Stimulated activated CD8-positive, alpha-beta memory T cell treated with anti-CD3 and anti-CD28 coated beads, Interleukin-4, amount 100 ng/mL, for 24 hours (primary cell): ENCODE measurements around the gene MMP21.

Source experiments
- DNase-seq: peaks from one replicate; pipeline ENCODE4 v3.0.0-alpha.2; 2020; ENCODE audit warnings: low read depth

MMP21 gene

DNA sequence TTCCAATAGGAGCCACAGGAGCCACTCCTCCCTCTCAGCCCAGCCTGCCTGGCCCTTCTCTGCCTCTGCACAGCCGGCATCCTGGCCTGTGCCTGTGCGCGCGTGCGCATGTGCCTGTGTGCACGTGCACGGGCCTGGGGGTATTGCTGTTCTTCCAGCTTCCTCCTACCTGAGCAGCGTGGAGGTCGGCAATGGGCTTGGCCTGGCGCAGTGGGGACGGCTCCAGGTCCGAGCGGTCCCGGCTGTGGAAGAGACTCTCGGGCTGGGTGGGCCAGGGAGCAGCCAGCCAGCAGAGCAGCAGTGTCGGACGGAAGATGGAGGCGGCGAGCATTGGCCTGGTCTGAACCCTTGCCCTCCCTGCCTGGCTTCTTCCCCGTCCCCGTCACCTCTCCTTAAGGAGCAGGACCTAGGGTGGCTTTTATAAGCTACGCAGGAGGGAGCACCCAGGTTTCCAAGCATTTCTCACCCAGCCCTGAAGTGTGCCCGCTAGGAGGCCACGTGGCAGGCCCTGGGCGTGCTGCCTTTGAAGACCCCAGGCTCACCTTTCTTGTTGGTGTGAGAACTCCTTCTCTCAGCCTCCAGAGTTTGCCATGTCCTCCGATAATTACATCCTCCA, at the start of gene MMP21:
Gene MMP21 (minus strand): TSS at position 331 of the 616 bp plus-strand sequence. CDS start 0 bp downstream, at position 331.
- DNase-seq: no peak

GRCh38 chr10:125824736-125825135, 49.1 kb upstream of the MMP21 start:
- DNase-seq: no peak

GRCh38 chr10:125823663-125824251, 48.1 kb upstream of the MMP21 start:
- DNase-seq: no peak

DNA sequence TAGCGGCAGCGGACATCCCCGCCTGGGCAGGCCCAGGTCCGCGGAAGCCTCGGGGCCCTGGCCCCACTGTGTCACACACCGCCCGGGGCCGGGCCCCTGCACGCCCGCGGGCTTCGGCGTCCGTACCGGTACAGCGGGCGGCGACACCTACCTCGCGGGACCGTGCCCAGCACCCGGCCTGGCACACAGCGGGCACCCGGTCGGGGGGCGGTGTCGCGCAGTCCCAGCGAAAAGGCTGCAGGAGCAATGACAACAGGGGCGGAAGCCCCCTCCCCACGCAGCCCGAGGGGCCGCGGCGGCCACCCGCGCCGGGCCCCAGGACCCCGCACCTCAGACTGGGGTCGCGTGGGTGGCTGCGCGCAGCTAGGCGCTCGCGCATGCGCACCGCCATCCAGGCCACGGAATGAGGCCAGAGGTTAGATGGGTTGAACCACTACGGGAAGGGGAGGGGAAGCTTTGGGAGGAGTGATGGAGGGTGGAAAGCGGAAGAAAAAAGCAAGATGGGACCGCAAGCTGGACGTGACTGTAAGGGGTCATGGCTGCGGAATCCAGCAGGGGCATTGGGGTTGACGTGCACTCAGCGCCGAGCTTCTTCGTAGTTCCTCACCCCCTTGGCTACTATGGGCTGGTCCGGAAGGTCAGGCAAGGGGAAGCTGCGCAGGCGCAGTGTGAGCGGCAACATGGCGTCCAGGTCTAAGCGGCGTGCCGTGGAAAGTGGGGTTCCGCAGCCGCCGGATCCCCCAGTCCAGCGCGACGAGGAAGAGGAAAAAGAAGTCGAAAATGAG, 47.4 kb upstream of the MMP21 start, which contains the start of the genes BCCIP and UROS:
Gene BCCIP (plus strand): TSS at position 669 of the 785 bp plus-strand sequence. CDS start 12 bp downstream, at position 681.
Gene UROS (minus strand): TSS at position 381 of the 785 bp plus-strand sequence. CDS start 6,759 bp downstream, outside the sequence.
- DNase-seq: peak; percentile 85

- DNase-seq: no peak
Observed at GRCh38 chr10:125820701-125821100, 45.1 kb upstream of the MMP21 start.

DNA sequence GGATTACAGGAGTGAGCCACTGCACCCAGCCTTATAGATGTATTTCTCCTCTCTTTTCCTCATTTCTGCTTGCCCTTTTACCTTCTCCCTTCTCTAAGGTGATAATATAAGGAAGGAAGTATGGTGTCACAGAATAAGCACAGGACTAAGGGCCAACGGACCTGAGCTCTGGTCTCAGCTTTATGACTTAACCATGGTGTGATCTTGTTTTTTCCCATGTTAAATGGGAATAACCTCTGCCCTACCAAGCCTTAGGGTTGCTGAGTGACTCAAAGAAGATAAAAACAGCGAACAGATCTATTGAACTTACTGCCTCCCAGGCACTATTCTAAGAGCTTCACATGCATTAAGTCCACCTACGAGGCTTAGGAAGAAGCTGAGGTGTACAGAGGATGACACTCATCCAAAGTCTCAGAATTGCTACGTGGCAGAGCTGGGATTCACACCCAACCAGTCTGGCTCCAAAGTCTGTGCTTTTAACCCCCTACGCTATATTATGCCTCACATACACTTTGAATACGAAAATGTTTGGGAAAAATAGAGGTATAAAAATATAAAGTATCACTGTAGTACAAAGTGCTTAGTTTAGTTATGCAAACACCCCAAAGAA, 41.8 kb upstream of the MMP21 start:
- DNase-seq: no peak

DNA sequence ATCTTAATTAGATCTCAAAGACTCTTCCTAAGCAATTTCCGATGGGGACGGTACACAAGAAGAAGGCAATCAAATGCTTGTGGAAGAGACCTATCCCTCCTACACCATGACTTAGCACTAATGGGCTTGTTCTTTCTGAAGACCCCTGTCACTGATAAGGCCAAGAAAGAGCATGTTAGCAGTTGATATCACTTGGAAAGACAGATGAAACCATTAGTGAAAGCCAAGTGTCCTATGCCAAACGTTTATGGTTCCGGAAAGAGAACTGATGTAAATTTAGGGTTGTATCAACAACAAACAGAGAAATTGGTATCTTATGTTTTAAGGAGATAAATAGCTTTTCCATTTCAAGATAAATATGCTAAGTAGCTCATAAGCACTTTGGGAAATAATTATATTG, 40.9 kb upstream of the MMP21 start:
- DNase-seq: no peak

DNA sequence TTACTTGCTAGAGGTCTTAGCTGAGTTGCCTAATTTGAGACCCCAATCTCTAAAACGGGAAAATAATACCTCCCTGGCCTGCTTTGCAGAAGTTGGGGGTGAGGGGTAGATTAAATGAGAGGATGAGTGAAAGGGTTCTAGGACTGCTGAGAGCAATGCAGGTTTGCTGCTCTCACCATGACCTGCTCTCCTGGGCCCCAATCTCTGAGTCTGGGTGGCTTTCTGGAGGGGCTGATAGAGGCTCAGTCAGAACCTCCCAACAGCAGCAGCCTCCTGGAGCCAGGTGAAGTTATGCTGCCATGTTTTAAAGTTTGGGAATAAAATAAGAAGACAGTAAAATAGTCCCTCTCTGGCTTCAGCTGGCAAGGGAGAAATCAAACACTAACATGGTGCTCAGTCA, 40.1 kb upstream of the MMP21 start:
- DNase-seq: no peak

- DNase-seq: no peak
Observed at GRCh38 chr10:125812128-125812750, 36.6 kb upstream of the MMP21 start.

DNA sequence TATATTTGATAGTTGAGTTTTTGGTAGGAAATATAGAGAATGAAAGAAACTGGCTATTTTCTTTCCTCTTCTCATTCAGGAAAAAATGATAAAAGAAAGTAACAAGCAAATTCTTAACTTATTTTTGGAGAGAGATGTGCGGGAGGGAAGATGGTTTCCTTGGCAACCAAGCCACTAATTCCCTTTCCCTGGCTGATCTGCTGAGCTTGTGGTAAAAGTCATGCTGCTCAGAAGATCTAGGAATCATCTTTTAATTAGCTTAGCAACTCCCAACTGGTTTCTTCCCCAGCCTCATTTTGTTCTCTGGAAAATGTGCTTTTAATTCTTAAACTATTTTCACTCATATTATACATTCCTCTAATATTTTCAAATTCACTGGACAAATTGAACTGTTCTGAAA, 35.6 kb upstream of the MMP21 start:
- no peak for DNase-seq

DNA sequence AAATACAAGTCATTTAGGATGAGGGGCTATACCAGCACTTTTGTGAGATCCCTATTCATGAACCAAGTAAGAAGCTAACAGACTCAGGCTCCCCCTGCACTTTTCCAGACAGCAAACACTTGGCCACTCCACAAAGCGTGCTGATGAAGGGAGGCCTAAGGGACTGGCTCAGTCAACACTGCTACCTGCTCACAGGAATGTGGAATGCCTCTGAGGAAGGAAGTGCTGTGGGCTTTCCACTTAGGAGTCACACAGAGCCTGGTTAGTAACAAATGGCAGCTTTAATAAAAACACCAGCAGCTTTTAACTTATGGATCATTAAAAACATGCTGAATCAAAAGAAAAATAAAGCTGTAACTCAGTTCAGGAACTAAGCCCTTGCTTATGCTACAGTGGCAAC, 32.4 kb upstream of the MMP21 start:
- DNase-seq: no peak

DNA sequence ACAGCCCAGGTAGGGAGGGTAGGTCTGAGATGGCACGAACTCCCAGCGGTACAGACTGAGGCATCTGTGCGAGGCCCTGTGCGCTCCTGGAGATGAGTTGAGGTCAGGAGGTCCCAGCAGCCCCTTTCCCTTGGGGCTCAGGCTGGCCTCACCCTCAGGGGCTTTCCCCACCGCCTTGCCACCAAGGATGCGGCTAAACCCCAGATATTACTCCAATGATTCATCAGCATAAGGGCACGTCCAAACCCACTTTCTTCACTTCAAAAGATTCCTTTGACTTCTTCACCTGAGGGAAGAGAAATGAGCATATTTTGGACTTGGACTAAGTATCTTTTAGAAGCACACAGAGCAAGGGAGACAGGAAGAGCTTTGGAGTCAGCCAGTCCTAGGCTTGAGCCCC, 27.1 kb upstream of the MMP21 start:
- no peak for DNase-seq

DNA sequence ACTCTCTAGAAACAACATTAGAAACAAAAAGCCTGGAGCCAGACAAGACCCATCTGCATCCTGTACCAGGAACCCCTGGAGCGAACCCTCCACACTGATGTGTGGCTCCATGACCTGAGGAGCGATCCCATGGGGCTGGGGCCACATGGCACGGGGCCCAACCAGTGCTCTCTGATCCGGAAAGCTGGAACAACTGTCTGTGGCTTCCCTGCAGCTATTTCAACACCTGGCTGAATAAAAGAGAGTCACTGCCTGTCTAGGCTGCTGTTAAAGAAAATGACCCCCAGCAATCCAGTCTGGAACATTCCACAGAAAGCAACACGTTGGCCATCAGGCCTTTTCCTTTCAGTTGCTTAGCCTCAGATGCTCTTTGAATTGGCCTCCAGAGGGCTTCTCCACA, 26.5 kb upstream of the MMP21 start:
- no peak for DNase-seq

DNA sequence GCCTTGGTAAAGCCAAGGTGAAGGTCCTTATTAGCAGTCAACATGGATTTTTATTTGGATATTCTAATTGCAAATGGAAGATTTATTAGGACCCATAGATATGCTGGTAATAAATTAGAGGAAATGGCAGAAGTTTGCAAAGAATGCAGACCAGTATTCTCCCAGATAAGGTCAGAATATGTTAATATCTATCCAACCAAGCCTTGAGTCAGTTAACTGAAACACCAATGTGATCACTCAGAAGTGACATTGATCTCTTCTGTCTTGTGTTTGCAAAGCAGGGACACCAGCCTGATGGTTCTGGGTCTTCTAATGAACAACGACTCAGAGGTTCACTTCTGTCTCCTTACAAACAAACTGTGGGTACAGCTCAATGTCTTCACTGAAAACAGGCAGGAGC, 26.0 kb upstream of the MMP21 start:
- DNase-seq: no peak

GRCh38 chr10:125799451-125800182, 24.0 kb upstream of the MMP21 start:
- no peak for DNase-seq

- DNase-seq: no peak
Observed at GRCh38 chr10:125797994-125798662, 22.5 kb upstream of the MMP21 start.

DNA sequence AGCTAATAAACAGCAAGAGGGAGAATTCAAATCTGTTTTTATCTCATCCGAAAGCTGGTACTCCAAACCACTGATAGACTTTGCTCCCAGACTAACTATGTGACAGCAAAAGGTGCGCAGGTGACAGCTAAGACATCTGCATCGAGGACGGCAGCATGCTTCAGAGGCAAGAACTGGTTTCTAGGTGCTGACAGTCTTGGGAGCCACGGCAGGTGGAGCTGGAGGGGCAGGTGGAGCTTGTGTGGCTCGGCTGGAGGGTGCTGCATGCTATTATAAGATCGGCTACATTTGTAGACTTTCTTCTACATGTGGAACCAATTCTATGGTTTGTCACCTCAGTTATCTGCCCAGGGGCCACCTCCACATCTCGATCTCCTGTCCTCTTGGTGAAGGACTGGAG, 21.8 kb upstream of the MMP21 start:
- DNase-seq: no peak

DNA sequence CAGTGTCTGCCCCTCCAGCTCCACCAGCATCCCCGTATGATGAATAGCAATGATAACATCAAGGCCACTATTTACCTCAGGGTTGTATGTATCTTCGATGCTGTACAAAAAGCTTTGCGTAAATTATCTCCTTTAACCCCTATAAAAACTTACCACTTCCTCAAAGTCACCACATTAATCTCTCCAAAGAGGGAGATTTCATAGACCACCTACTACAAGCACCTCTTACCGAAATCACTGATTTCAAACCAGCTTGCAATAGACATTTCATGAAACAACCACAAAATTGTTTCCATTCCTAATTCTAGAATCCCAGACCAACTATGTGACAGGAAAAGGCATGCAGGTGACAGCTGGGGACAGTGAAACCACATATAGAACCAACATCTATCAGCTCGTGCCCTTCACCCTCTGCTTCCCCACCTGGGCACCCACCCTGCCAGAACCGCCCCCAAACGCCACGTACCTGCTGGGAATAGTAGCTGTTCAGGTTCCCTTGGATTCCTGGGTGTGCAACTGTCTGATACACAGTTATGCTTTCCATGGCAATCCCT, 20.1 kb upstream of the MMP21 start:
- no peak for DNase-seq

DNA sequence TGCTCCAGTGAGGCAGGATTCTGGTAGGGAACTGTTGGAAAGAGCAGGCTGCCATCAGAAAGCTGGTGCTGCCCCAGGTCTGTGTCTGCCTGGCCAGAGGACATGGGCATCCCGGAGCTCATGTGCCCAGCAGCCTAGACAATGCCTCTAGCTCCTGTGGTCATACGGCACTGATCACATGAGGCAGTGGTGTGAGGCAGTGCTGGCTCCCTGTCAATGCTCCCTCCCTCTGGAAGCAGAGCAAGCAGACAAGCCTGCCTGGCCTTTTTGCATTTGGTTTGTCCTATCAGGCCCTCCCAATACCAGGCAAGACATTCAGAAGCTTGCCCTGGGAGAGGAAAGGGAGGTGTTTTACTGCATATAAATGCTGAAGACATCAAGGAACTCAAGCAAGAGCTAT, 19.5 kb upstream of the MMP21 start:
- DNase-seq: no peak
